HG03432 (cell line): ENCODE results near the gene SSR2.
"Not testable (repeated sequence)": the region's sequence is repeated elsewhere in the genome, so short reads cannot be mapped to it uniquely, and the experiment has no call there.

Source experiments
- ATAC-seq: cut with Tn5 transposase; IDR thresholded peaks from one replicate; pipeline ENCODE4 v1.9.1; 2021; ENCODE audit warnings: mild to moderate bottlenecking, moderate library complexity; ENCODE audit not compliant: unreplicated experiment

SSR2 gene

DNA sequence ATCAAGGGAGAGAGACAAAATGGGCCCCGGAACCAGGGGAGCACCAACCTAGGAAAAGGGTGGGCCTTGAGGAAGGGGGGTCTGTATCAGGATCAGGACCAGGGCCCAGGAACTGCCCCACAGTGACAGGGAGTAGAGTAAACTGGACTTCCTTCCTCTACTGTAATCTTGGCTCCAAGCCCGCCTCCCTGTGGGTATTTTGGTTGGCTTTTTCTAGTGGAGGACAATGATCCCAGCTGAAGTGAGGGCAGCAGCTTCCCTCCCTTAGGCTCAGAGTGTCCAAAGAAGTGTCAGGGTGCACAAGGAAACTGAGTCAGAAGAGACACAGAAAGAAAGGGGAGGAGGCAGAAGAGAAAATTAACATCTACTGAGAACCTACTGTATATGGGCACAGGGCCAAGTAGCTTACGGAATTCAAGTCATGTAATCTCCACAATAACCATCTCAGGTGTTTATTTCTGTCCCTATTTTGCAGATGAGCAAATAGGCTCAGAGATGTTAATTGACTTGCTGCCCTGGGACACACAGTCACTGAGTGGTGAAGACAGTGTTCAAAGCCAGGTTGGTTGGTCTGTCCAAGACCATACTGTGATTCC, 28.0 kb upstream of the SSR2 start:
- ATAC-seq = no peak

DNA sequence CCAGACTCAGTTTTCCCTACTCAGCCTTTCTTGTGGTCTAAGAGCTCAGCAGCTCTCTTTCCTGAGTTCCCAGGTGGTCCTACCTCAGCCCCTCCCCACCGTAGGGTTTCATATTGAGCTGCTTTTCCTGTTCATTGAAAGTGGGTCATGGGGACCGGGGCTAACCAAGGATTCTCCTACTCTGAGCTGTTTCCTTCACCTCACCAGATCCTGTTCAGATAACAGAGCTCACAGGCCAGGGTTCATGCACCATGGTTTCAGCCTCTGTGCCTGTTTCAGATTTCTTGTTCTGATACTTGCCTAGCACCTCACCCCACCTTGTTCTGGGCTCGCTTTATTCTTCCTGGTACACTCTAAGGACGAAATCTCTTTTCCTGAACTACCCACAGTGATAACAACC, 24.3 kb upstream of the SSR2 start:
- no peak for ATAC-seq

DNA sequence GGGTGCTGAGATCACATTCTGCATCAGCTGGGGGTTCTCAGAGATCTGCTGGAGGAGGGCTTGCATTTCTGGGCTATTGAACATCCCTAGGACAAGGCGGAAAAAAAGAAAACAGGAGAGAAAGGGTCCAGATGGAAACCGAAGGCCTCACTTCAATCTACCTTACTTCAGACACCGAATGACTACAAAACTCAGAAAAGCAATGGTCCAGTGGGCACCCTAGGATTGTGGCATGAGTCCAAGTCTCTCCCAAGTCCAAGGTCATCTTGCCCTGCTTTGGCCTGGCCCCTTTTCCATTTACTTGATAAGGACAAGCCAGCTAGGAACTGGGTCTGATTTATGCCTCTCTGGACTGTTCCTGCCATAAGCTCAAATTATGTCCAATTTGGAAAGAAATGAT, 22.1 kb upstream of the SSR2 start:
- no peak for ATAC-seq

GRCh38 chr1:156034991-156035390, 14.2 kb upstream of the SSR2 start:
- not testable (repeated sequence) for ATAC-seq

- no peak for ATAC-seq
Measured at GRCh38 chr1:156033011-156033410, 12.3 kb upstream of the SSR2 start.

DNA sequence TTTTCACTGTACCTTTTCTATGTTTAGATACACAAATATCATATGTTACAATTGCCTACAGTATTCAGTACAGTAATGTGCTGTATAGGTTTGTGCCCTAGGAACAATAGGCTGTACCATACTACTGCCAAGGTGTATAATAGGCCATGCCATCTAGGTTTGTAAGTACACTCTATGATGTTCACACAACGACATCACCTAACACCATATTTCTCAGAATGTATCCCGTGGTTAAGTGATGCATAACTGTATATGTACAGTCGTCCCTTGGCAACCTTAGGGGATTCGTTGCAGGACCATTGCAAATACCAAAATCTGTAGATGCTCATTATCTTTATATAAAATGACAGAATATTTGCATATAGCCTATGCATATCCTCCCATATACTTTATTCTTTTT, 5.8 kb upstream of the SSR2 start:
- no peak for ATAC-seq

DNA sequence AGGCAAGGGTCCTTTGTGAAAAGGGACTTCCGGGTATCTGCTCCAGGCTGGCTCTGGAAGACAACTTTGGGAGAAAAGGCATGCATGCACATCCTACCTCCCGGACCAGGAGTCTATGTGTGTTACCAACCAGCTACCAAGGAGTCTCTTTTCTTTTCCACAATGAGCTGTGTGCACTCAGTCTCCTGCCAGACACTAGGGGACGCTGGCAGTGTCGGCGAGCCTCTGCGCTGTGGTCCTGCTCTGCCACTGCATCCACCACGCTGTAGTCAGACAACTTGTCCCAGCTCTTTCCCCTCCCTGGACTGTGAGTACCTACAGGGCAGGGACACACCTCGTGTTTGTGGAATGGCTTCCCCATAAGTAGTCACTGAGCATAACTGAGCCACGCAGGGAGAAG, 5.1 kb upstream of the SSR2 start:
- ATAC-seq = no peak

DNA sequence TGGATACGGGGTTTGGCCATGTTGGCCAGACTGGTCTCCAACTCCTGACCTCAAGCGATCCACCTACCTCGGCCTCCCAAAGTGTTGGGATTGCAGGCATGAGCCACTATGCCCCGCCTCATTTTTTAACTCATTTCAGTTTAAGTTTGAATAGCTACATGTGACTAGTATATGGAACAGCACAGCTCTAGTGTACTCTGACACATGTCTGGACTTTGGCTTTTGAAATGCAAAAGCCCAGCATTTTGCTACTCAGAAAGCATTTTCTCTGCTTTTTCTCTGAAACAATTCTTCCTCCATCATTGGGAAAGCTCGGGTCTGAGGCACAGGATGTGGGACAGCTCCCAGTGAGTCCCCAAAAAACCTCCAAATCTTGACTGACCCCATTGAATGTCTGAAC, 4.0 kb upstream of the SSR2 start:
- ATAC-seq = no peak

DNA sequence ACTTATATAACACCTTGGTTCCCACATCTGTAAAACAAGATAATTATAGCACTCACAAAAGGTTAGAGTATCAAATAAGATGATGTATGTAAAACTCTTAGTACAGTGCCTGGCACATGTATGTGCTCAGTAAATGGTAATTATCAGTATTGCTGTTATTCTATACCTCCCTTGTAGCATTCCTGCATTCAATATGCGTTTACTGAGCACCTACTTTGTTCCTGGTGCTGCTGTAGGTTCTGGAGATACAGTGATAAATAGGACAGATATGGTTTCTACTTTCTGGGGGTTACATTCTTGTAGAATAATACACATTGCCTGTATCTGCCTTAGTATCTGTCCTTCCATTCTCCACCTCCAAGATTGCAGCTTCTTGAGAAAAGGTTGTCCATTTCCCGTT, 1.2 kb upstream of the SSR2 start:
- no peak for ATAC-seq

GRCh38 chr1:156021093-156021428, 310 bp upstream of the SSR2 start:
- ATAC-seq = no peak

- ATAC-seq = no peak
Measured at GRCh38 chr1:156019946-156020292, 832 bp downstream of the SSR2 start.

DNA sequence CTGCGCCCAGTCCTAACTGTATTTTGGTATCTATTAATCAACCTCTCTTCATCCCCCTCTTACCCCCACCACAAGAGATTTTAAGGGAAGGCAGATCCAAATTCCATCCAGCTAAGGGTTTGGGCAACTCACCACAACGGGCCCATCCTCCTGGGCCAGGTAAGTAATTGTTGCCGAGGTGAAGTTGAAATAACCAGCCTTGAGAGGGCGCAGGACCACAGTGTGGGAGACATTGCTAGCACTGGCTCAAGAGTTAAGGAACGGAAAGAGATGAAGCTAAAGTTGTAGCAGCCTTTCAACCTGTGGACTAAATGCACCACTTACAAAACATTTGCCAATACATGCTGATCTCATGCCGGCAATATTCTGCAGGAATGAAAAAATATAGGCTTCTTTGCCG, 5.9 kb downstream of the SSR2 start:
- ATAC-seq = no peak

DNA sequence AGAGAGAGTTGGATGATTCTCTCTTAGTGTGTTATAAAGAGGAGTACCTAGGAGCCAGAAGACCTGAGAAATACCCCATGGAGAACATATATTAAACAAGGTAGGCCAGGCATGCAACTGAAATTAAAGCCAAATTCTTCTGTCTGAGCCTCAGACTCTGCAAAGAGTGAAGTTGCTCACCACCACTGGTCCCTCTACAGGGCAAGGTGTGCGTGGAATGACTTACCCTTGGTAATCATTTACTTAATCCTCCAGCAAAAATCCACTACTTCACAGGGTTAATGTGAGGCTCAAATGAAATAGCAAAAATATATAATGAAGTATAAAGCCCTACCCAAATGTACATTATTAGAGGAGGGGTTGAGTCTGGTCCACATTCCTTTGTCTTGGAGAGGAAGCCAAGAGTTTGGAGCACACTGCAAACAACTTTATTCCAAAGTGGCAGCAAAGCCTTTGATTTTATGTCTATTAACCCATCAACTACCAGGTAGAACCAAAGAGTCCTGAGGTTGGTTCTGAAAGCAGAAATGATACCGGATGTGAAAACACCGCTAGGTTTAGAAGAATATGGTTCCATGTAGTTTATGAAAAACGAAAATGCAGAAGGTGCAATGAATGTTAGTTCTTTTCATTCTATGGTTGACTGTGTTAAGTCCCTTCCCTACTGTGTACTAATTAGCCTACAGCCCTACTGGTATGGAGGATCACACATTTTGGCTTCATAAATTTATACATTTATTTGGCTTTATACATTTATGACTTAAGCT, 8.5 kb downstream of the SSR2 start:
- peak; percentile 85 for ATAC-seq

- ATAC-seq = no peak
Measured at GRCh38 chr1:156009404-156009803, 11.3 kb downstream of the SSR2 start.

GRCh38 chr1:156006666-156007376, 13.9 kb downstream of the SSR2 start:
- ATAC-seq = no peak

GRCh38 chr1:156004843-156005584, 15.7 kb downstream of the SSR2 start:
- ATAC-seq = no peak

- ATAC-seq = no peak
Measured at GRCh38 chr1:156003923-156004188, 16.9 kb downstream of the SSR2 start.

- ATAC-seq = no peak
Measured at GRCh38 chr1:156002188-156002911, 18.4 kb downstream of the SSR2 start.

- no peak for ATAC-seq
Measured at GRCh38 chr1:156001662-156002171, 19.0 kb downstream of the SSR2 start.

- no peak for ATAC-seq
Measured at GRCh38 chr1:156001021-156001661, 19.6 kb downstream of the SSR2 start.

GRCh38 chr1:155999964-156000363, 20.8 kb downstream of the SSR2 start:
- ATAC-seq = no peak
